ENCODE results near the gene HFM1.

The HFM1 gene

DNA sequence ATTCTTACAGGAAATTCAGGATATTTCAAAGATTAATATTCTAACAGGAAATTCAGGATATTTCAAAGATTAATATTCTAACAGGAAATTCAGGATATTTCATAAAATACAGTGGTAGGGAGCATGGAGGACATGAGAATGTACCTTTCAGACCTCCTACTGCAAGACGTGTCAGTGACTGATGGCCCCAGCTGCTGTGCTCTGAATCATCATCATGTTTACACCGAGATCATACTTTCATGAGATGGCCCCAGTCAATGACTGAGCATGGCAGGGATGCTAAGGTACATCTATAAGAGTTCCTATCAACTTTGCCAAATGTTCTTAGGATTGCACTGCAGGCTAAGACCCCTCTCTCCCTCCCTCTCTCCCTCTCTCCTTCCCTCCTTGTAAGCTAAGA lies 69.0 kb downstream of the HFM1 start:
- TF ChIP-seq, protein P1, sequence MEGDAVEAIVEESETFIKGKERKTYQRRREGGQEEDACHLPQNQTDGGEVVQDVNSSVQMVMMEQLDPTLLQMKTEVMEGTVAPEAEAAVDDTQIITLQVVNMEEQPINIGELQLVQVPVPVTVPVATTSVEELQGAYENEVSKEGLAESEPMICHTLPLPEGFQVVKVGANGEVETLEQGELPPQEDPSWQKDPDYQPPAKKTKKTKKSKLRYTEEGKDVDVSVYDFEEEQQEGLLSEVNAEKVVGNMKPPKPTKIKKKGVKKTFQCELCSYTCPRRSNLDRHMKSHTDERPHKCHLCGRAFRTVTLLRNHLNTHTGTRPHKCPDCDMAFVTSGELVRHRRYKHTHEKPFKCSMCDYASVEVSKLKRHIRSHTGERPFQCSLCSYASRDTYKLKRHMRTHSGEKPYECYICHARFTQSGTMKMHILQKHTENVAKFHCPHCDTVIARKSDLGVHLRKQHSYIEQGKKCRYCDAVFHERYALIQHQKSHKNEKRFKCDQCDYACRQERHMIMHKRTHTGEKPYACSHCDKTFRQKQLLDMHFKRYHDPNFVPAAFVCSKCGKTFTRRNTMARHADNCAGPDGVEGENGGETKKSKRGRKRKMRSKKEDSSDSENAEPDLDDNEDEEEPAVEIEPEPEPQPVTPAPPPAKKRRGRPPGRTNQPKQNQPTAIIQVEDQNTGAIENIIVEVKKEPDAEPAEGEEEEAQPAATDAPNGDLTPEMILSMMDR (IDR thresholded peaks at IDR 0.05; ENCODE audit: borderline replicate concordance, control extremely low read depth, extremely low read depth, insufficient read depth, missing control alignments): no peak
- no peak for DNase-seq (ENCODE audit: low spot score)
- in situ Hi-C loops (cut with MboI; ENCODE audit: low sequenced_read_pairs, unreplicated experiment): no loop called here

DNA sequence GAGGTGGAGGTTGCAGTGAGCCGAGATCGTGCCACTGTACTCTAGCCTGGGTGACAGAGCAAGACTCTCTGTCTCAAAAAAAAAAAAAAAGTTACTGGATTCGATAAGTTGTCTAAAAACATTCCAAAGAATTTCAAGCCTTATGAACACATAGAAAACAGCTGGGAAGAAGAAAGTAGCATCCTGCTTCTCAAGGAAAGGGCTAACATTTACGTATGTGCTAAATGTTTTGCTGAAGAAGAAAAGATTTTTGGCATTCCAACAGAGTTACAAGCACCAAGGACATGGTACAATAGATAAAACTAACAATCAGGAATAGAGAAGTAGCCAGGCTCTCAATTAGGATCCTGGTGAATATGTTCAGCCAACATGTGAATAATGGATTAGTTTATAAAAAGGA lies 69.8 kb downstream of the HFM1 start:
- TF ChIP-seq, protein P1 (IDR thresholded peaks at IDR 0.05; ENCODE audit: borderline replicate concordance, control extremely low read depth, extremely low read depth, insufficient read depth, missing control alignments): no peak
- in situ Hi-C loops (cut with MboI; ENCODE audit: low sequenced_read_pairs, unreplicated experiment): no loop called here
- no peak for DNase-seq (ENCODE audit: low spot score)

DNA sequence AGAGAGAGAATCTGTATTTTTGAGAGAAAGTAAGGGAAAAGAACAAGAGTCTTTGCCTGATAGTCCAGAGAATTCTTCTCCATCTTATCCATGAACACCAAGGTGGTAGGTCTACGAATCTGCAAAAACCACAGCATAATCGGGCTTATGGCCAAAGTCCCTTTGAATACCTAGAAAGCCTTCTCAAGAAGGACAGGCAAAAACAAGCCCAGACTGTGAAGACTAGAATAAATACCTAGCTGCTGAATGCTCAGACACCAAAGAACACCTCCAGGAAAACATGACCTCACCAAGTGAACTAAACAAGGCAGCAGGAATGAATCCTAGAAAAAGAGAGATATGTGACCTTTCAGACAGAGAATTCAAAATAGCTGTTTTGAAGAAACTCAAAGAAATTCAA lies 79.2 kb downstream of the HFM1 start:
- in situ Hi-C loops (cut with MboI; ENCODE audit: low sequenced_read_pairs, unreplicated experiment): no loop called here
- no peak for DNase-seq (ENCODE audit: low spot score)
- TF ChIP-seq, protein P1 (IDR thresholded peaks at IDR 0.05; ENCODE audit: borderline replicate concordance, control extremely low read depth, extremely low read depth, insufficient read depth, missing control alignments): no peak

DNA sequence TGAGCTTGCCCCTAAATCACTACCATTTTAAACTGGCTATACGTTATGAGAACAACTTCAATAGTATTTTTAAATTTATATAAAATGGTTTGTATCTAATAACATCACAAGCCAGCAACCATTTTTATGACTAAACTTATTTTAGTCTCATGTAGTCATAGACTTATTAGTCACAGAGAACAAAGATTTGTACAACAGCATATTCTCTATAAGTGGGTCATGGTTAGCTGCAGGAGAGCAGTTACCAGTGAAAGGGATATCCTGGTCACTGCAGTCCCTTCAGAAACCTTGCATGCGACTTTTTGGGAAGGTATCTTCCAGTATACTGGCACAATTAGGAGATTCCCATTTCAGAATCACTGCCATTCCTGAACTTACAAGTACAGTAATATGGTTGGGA lies 90.0 kb downstream of the HFM1 start:
- no peak for DNase-seq (ENCODE audit: low spot score)
- in situ Hi-C loops (cut with MboI; ENCODE audit: low sequenced_read_pairs, unreplicated experiment): no loop called here
- TF ChIP-seq, protein P1 (IDR thresholded peaks at IDR 0.05; ENCODE audit: borderline replicate concordance, control extremely low read depth, extremely low read depth, insufficient read depth, missing control alignments): no peak

DNA sequence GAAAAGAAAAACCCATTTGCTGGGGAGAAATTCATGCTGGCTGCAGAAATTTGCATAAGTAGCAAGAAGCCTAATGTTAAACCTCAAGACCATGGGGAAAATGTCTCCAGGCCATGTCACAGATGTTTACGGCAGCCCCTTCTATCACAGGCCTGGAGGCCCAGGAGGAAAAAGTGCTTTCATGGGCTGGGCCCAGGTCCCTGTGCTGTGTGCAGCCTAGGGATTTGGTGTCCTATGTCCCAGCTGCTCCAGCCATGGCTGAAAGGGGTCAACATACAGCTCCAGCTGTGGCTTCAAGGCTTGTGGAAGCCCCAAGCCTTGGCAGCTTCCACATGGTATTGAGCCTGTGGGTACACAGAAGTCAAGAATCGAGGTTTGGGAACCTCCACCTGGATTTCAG lies 93.0 kb downstream of the HFM1 start:
- TF ChIP-seq, protein P1 (IDR thresholded peaks at IDR 0.05; ENCODE audit: borderline replicate concordance, control extremely low read depth, extremely low read depth, insufficient read depth, missing control alignments): no peak
- DNase-seq (ENCODE audit: low spot score): no peak
- in situ Hi-C loops (cut with MboI; ENCODE audit: low sequenced_read_pairs, unreplicated experiment): no loop called here

DNA sequence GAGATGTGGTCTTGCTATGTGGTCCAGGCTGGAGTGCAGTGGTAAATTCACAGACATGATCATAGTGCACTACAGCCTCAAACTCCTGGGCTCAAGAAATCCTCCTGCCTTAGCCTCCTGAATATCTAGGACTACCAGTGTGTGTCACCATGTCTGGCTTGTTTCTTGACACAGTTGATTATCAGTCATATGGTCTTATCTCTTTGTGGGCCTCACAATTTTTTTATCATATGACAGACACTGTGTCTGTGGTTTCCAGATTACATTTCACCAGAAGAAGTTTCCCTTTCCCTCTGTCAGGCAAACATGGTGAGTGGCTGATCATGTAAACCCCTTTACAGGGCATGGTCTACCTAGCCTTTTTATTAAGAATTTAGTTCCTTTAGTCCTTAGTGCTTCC lies 96.1 kb downstream of the HFM1 start:
- no peak for DNase-seq (ENCODE audit: low spot score)
- in situ Hi-C loops (cut with MboI; ENCODE audit: low sequenced_read_pairs, unreplicated experiment): no loop called here
- TF ChIP-seq, protein P1 (IDR thresholded peaks at IDR 0.05; ENCODE audit: borderline replicate concordance, control extremely low read depth, extremely low read depth, insufficient read depth, missing control alignments): no peak
